ENCODE results near the gene DACH1. TPM values are rescaled to one million over a fixed set of nuclear protein-coding genes. Genes with fewer than 3 reads are reported as not detected.

DACH1 gene
- total RNA-seq, 1 experiment from 2014 or later, result 0.31 TPM

- no peak for TF ChIP-seq TP53 (CRISPR knock-in tag; IDR thresholded peaks at IDR 0.05)
- no peak for TF ChIP-seq CREB1 (CRISPR knock-in tag; IDR thresholded peaks at IDR 0.05)
- TF ChIP-seq E2F1 (CRISPR knock-in tag; IDR thresholded peaks at IDR 0.05), result no peak
- TF ChIP-seq SMAD3 (CRISPR knock-in tag; IDR thresholded peaks at IDR 0.05; ENCODE audit: borderline replicate concordance), result no peak
- no peak for TF ChIP-seq AFF4 (CRISPR knock-in tag; IDR thresholded peaks at IDR 0.05; ENCODE audit: borderline replicate concordance)
Observed at GRCh38 chr13:71396149-71396548, 470.9 kb downstream of the DACH1 start (continued).

DNA sequence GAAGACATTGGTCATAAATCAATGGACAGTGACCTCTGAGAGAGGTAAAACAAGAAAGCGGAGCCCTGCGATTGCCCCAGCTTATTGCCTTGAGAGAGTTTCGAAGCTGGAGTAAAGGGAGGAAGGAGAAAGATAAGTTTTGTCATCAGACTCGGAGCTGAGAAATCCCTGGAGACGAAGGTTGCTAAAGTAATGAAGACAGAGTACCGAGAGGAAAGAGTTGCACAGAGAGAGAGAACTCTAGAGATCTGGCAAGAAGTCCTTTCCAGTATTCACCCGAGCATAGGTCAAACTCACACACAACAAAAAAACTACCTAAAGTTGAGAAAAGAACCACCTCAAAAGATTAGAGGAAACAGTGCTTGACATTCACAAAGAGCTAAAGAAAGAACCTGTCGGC is 472.0 kb downstream of the DACH1 start:
- Mint-ChIP-seq H3K27ac (no peak overlapping the region), H3K36me3 (peaks cover 10% of the 10 kb centered on the region), H3K4me1 (no peaks in the 10 kb centered on the region), H3K9me3 (peaks cover 22% of the 10 kb centered on the region), H3K4me3 (no peak overlapping the region), H3K27me3 (ENCODE audit: low read depth) (no peaks in the 10 kb centered on the region)
- TF ChIP-seq GABPB1 (CRISPR knock-in tag; IDR thresholded peaks at IDR 0.05), result no peak
- DNase-seq (ENCODE audit: low spot score) (no peak), ATAC-seq (no peak)
- ChIA-PET CTCF (no interaction called here), POLR2A (no interaction called here)

GRCh38 chr13:71394176-71394575 is 472.8 kb downstream of the DACH1 start:
- no peak overlapping the region for H3K4me3 Mint-ChIP-seq
- peaks cover 10% of the 10 kb centered on the region for H3K36me3 Mint-ChIP-seq
- no peaks in the 10 kb centered on the region for H3K4me1 Mint-ChIP-seq
- POLR2A ChIA-PET, result no interaction called here
- H3K9me3 Mint-ChIP-seq, result peaks cover 28% of the 10 kb centered on the region
- ATAC-seq (no peak), DNase-seq (ENCODE audit: low spot score) (no peak)
- no peak overlapping the region for H3K27ac Mint-ChIP-seq
- TF ChIP-seq, protein P1, sequence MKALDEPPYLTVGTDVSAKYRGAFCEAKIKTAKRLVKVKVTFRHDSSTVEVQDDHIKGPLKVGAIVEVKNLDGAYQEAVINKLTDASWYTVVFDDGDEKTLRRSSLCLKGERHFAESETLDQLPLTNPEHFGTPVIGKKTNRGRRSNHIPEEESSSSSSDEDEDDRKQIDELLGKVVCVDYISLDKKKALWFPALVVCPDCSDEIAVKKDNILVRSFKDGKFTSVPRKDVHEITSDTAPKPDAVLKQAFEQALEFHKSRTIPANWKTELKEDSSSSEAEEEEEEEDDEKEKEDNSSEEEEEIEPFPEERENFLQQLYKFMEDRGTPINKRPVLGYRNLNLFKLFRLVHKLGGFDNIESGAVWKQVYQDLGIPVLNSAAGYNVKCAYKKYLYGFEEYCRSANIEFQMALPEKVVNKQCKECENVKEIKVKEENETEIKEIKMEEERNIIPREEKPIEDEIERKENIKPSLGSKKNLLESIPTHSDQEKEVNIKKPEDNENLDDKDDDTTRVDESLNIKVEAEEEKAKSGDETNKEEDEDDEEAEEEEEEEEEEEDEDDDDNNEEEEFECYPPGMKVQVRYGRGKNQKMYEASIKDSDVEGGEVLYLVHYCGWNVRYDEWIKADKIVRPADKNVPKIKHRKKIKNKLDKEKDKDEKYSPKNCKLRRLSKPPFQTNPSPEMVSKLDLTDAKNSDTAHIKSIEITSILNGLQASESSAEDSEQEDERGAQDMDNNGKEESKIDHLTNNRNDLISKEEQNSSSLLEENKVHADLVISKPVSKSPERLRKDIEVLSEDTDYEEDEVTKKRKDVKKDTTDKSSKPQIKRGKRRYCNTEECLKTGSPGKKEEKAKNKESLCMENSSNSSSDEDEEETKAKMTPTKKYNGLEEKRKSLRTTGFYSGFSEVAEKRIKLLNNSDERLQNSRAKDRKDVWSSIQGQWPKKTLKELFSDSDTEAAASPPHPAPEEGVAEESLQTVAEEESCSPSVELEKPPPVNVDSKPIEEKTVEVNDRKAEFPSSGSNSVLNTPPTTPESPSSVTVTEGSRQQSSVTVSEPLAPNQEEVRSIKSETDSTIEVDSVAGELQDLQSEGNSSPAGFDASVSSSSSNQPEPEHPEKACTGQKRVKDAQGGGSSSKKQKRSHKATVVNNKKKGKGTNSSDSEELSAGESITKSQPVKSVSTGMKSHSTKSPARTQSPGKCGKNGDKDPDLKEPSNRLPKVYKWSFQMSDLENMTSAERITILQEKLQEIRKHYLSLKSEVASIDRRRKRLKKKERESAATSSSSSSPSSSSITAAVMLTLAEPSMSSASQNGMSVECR (CRISPR knock-in tag; IDR thresholded peaks at IDR 0.05; ENCODE audit: borderline replicate concordance), result no peak
- TF ChIP-seq TEAD1 (CRISPR knock-in tag; IDR thresholded peaks at IDR 0.05) (no peak), MXD4 (CRISPR knock-in tag; IDR thresholded peaks at IDR 0.05; ENCODE audit: borderline replicate concordance) (no peak), ZNF425 (CRISPR knock-in tag; conservative IDR thresholded peaks at IDR 0.05) (no peak), OVOL2 (CRISPR knock-in tag; IDR thresholded peaks at IDR 0.05; ENCODE audit: borderline replicate concordance) (no peak), RELA (CRISPR knock-in tag; IDR thresholded peaks at IDR 0.05; ENCODE audit: borderline replicate concordance) (no peak), MYBL2 (CRISPR knock-in tag; IDR thresholded peaks at IDR 0.05) (no peak), E2F1 (CRISPR knock-in tag; IDR thresholded peaks at IDR 0.05) (no peak), ZNF396 (CRISPR knock-in tag; IDR thresholded peaks at IDR 0.05; ENCODE audit: borderline replicate concordance) (no peak)
- TF ChIP-seq, protein P2, sequence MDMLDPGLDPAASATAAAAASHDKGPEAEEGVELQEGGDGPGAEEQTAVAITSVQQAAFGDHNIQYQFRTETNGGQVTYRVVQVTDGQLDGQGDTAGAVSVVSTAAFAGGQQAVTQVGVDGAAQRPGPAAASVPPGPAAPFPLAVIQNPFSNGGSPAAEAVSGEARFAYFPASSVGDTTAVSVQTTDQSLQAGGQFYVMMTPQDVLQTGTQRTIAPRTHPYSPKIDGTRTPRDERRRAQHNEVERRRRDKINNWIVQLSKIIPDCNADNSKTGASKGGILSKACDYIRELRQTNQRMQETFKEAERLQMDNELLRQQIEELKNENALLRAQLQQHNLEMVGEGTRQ (CRISPR knock-in tag; IDR thresholded peaks at IDR 0.05), result no peak
- CTCF ChIA-PET, result no interaction called here
- H3K27me3 Mint-ChIP-seq (ENCODE audit: low read depth), result no peaks in the 10 kb centered on the region
